NK-92 (cell line): ENCODE data around the gene KRTAP13-2.

Source experiments
- DNase-seq: peaks from one replicate; lab custom pipeline; 2025; ENCODE audit not compliant: unreplicated experiment; lab: John Stamatoyannopoulos, UW

Gene KRTAP13-2

GRCh38 chr21:30372139-30372770 is at the start of gene KRTAP13-2:
Gene KRTAP13-2, minus strand, starts transcription at chr21:30372271. Its CDS starts 58 bp downstream, at chr21:30372213.
- DNase-seq = no peak

GRCh38 chr21:30415993-30416392 is 43.9 kb upstream of the KRTAP13-2 start:
- DNase-seq = no peak

GRCh38 chr21:30408782-30409494 is 36.9 kb upstream of the KRTAP13-2 start:
- no peak for DNase-seq

GRCh38 chr21:30395731-30396130 is 23.7 kb upstream of the KRTAP13-2 start, which contains the start of gene KRTAP13-1:
Gene KRTAP13-1, plus strand, starts transcription at chr21:30396031. Its CDS starts 56 bp downstream, at chr21:30396087.
- no peak for DNase-seq

- DNase-seq = no peak
Observed at GRCh38 chr21:30391492-30392025, 19.5 kb upstream of the KRTAP13-2 start.

GRCh38 chr21:30382201-30382600 is 10.1 kb upstream of the KRTAP13-2 start:
- no peak for DNase-seq

GRCh38 chr21:30355906-30356305 is 16.2 kb downstream of the KRTAP13-2 start:
- no peak for DNase-seq

- no peak for DNase-seq
Observed at GRCh38 chr21:30354308-30355005, 17.6 kb downstream of the KRTAP13-2 start.

GRCh38 chr21:30351534-30351933 is 20.5 kb downstream of the KRTAP13-2 start:
- DNase-seq = no peak

- DNase-seq = no peak
Observed at GRCh38 chr21:30349572-30349971, 22.5 kb downstream of the KRTAP13-2 start.

- no peak for DNase-seq
Observed at GRCh38 chr21:30348506-30348905, 23.6 kb downstream of the KRTAP13-2 start, which contains the start of gene KRTAP23-1. Gene KRTAP23-1, minus strand, starts transcription at chr21:30348606. Its CDS starts 0 bp downstream, at chr21:30348606.

- no peak for DNase-seq
Observed at GRCh38 chr21:30345014-30345413, 27.1 kb downstream of the KRTAP13-2 start.

- no peak for DNase-seq
Observed at GRCh38 chr21:30340714-30341573, 31.1 kb downstream of the KRTAP13-2 start.

- no peak for DNase-seq
Observed at GRCh38 chr21:30338717-30339116, 33.4 kb downstream of the KRTAP13-2 start.

GRCh38 chr21:30337772-30338171 is 34.3 kb downstream of the KRTAP13-2 start:
- DNase-seq = no peak

- no peak for DNase-seq
Observed at GRCh38 chr21:30337276-30337744, 34.8 kb downstream of the KRTAP13-2 start, which contains the start of gene KRTAP27-1. Gene KRTAP27-1, minus strand, starts transcription at chr21:30337694. Its CDS starts 26 bp downstream, at chr21:30337668.

- DNase-seq = no peak
Observed at GRCh38 chr21:30336596-30336995, 35.5 kb downstream of the KRTAP13-2 start.

GRCh38 chr21:30333736-30334135 is 38.3 kb downstream of the KRTAP13-2 start:
- DNase-seq = no peak

GRCh38 chr21:30332681-30333080 is 39.4 kb downstream of the KRTAP13-2 start:
- no peak for DNase-seq

GRCh38 chr21:30329203-30329875 is 42.7 kb downstream of the KRTAP13-2 start:
- DNase-seq = no peak
